Kidney capillary endothelial cell (primary cell): ENCODE results near the gene IGF2BP2.
"Not testable (repeated sequence)": the region's sequence is repeated elsewhere in the genome, so short reads cannot be mapped to it uniquely, and the experiment has no call there.

Experiments used
- DNase-seq: peaks from one replicate; pipeline ENCODE4 v3.0.0-alpha.2; 2018; ENCODE audit warnings: low spot score

Gene IGF2BP2

DNA sequence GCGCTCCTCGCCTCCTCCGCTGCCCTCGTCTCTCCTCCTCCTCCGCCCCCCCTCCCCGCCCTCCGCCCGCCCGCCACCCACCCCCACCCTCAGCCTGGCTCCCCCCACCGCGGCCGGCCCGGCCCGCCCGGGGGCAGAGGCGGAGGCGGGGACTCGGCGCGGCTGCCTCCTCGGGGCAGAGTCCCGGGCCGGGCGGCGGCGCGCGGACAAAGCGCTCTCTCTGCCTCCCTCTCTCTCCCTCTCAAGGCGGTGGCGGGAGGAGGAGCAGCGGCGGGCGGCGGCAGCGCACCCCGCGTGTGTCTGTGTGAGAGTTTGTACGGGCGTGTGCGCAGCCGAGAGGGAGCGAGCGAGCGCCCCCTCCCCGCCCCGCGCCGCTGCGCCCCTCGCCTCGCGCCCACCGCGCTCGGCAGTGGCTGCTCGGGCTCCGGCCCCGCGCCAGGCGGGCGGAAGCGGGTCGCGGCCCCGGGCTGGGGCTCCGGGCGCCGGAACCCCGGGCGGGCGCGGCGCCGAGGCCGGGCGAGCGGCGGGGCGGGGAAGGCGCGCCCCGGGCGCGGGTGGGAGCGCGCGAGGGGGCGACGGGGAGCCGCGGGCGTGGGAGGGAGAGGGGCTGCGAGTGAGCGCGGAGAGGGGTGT is at the start of gene IGF2BP2:
Gene IGF2BP2, minus strand, starts transcription at position 37 of the 633 bp plus-strand sequence. CDS start 82 bp downstream, outside the sequence.
- peak; percentile 67 for DNase-seq

DNA sequence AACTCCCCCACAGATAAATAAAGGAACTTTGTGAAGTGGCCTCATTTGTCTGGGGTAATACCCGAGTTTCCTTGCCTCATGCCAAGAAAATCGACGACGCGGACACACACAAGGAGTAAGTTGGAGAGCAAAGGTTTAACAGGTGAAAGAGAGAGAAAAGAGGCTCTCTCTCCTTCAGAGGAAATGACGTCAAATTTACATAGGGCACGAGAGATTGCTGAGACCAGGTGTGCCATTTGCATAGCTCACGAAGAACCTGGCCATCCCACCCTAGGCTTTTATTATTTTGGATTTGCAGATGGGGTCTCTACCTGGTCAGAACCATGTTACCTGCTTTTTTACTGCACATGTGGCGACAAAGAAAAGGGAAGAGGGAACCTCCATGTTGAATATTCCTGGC is 49.3 kb upstream of the IGF2BP2 start:
- no peak for DNase-seq

DNA sequence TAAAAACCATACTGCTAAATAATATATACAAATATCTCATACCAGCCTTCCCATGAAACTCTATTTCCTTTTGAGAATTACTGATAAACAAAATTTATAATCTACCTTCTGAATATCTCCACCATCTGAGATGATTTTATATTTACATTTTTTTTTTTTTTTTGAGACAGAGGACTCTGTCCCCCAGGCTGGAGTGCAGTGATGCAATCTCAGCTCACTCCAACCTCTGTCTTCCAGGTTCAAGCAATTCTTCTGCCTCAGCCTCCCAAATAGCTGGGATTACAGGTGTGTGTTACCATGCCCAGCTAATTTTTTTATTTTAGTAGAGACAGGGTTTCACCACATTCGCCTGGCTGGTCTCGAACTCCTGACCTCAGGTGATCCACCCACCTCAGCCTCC is 42.8 kb upstream of the IGF2BP2 start:
- no peak for DNase-seq

DNA sequence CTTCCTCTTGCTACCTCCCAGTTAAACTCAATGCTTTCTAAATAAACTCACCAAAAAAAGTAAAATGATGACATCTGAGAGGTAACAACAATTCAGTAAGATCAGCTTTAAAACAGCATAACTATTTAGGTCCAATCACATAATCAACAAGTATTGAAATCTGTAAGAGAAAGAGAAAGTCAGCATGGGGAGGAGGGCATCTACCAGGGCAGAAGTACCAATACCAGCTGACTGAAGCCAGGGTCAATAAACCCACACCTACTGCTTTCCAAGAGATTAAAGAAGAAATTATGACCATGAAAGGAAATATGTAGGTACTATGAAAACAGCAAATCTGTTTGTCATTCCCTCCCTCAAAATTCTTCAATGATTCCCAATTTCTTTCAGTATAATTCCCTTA is 42.2 kb upstream of the IGF2BP2 start:
- DNase-seq = no peak

DNA sequence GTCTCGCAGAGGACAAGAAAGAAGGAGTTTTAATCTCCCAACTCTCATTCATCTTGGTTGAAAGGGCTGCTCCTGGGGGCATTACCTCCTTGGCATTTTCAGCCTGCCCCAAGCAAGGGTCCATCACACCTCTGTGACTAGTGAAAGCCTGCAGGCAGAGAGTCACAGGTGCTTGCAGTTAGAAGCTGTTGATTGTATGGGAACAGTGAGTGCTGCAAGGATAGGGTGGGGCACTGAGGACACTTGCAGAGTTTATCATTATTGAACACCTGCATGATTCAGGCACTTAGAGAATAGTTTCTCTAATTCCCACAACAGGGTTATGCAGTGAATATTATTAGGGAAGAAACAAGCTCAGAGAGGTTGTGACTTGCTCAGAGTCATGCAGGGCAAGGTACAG is 41.7 kb upstream of the IGF2BP2 start:
- no peak for DNase-seq

DNA sequence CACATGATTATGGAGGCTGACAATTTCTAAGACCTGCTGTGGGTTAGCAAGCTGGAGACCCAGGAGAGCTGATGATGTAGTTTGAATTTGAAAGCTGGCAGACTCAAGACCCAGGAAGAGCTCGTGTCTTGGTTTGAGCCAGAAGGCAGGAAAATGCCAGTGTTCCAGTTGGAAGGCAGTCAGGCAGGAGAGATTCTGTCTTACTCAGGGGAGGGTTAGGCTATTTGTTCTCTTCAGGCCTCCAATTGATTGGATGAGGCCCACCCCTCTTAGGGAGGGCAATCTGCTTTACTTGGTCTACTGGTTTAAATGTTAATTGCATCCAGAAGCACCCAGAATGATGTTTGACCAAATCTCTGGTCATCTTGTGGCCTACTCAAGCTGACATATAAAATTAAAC is 40.4 kb upstream of the IGF2BP2 start:
- no peak for DNase-seq

DNA sequence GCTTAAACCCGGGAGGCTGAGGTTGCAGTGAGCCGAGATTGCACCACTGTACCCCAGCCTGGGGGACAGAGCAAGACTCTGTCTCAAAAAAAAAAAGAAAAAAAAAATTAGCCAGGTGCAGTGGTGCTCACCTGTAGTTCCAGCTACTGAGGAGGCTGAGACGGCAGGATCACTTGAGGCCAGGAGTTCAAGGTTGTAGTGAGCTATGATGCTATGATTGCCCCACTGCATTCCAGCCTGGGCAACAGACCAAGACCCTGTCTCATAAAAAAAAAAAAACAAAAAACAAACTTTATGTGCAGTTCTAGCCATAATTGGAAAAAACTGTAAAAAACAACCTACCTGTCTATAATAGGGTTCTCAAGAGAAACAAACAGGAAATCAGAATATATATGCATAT is 39.9 kb upstream of the IGF2BP2 start:
- DNase-seq = no peak

DNA sequence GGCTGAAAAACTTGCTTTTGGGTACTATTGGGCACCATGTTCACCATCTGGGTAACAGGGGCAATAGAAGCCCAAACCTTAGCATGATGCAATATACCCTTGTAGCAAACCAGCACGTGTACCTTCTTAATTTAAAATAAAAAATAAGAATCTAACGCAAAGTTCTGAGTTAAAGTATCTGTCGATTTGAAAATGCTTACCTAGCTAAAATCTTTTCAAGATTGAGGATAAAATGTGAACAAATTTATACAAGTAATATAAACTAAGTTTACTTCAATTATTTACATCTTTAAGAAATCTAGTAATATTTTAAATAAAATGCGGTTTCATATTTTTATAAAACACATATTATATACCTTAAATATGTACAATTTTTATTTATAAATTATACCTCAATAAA is 38.1 kb upstream of the IGF2BP2 start:
- DNase-seq = no peak

DNA sequence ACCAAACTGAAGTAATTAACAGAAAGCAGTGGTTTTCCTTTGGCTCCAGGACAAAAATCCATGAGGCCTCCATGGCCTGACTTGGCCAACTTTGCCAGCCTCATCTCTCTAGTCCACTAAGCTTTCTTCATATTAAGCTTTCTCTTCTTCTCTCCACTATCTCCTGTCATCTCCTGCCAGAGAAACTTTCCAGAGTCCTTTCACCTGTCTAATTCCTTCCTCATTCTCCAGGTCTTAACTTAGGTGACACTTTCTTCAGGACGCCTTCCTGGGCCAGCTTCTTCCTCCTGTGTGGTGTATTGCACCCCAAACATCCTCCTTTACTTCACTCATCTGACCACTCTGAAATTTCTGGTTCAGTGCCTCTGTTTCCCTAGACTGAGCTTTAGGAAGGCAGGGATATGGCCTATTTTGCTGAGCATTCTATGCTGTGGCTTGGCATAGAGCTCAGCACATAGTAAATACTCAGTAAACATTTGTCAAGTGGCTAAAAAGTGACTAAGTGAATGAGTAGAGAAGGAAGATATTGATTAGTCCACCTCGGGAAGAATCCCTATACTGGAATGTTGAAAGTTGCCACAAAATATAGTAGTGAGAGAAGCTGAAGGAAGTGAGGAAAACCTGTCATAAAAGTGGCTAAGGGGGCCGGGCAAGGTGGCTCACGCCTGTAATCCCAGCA is 34.6 kb upstream of the IGF2BP2 start:
- no peak for DNase-seq

DNA sequence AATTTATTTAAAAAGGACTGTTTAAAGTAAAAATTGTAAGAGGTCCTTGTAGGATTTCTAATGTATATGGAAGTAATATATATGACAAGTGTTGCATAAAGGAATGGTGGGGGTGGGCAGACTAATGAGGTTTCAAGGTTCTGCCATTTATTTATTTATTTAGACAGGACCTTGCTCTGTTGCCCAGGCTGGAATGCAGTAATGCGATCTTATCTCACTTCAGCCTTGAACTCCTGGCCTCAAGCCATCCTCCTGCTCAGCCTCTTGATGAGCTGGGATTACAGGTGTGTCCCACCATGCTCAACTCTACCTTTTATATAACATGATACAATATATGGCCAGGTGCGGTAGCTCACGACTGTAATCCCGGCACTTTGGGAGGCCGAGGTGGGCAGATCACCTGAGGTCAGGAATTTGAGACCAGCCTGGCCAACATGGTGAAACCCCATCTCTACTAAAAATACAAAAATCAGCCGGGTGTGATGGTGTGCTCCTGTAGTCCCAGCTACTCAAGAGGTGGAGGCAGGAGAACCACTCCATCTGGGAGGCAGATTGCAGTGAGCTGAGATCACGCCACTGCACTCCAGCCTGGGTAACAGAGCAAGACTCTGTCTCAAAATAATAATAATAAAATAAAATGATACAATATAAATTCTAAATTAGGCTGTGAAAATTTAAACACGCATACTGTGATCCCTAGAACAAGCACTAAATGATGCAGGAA is 33.8 kb upstream of the IGF2BP2 start:
- no peak for DNase-seq

DNA sequence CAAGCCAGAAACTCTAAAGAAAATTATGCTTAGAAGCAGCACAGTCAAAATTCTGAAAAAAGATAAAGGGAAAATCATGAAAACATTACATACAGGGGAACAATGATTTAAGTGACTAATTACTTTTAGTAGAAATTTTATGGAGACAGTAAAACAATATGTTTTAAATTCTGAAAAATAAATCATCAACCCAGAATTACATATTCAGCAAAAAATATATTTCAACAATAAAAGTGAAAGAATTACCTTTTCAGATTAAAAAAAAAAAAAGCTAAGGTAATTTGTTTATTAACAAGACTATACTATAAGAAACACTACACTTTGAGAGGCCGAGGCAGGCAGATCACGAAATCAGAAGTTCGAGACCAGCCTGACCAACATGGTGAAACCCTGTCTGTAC is 32.4 kb upstream of the IGF2BP2 start:
- no peak for DNase-seq

DNA sequence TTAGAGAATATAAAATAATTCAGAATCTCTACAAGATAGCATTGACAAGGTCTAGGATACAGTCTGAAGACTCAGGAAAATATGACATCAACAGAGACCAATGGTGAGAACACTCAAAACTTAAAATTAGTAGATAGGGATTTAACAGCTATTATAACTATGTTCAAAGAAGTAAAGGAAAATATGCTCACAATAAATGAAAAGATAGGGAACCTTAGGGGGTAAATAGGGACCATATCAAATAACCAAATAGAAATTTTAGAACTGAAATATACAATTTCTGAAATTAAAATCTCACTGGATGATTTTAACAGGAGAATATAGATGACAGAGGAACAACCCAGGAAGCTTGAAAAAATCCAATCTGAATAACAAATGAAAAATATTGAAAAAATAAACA is 31.8 kb upstream of the IGF2BP2 start:
- no peak for DNase-seq

DNA sequence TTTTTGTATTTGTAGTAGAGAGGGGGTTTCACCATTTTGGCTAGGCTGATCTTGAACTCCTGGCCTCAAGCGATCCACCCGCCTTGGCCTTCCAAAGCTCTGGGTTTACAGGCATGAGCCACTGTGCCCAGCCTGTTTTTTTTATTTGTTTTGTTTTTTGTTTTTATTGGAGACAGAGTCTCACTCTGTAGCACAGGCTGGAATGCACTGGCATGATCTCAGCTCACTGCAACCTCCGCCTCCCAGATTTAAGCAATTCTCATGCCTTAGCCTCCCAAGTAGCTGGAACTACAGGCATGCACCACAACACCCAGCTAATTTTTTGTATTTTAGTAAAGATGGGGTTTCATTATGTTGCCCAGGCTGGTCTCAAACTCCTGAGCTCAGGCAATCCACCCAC is 28.9 kb upstream of the IGF2BP2 start:
- DNase-seq = not testable (repeated sequence)

DNA sequence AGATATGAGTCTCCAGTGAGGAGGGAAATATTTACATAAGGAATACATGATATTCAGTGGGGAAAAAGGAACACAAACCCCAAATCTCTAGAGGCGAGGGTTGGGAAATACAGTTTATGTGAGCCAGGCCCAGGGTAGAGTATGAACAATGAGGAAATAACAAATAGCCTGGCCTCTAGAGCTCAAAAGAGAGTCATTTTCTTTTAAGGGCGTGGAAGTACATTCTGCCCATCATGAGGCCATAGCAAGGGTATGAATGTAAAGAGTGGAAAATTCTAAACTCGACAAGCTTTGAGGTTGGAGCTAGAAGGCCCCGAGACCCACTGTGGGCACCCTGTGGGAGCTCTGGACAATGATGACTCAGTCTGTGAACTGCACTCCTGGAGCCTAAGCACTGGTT is 27.8 kb upstream of the IGF2BP2 start:
- no peak for DNase-seq

DNA sequence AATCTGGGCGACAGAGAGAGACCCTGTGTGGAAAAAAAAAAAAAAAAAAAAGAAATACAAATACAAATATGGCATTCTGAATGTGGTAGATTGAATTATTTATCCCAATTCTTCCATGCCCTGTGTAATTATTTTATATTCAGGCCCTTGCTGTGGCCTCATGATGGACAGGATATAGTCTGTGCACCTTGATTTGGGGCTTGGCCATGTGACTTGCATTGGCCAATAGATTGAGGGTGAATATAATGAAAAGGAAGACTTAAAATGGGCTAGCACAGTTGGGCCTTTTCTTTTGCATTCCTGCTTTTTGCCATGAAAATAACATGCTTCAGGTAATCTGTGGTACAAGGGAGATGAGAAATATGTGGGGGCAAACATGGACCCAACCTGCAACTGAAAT is 27.1 kb upstream of the IGF2BP2 start:
- DNase-seq = no peak

DNA sequence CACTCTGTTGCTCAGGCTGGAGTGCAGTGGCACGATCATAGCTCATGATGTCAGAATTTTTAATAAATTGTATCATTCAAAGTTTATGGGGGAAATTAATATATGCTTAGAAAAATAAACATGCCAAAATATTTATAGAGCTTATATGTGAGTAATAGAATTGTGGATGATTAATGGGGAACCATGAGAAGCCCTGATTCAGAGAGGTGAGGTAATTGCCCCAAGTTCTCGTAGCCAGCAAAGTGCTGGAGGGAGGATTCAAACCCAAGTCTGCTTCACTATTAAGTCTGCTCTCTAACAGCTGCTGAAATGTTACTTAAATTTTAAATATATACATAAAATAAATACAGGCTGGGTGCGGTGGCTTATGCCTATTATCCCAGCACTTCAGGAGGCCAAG is 26.2 kb upstream of the IGF2BP2 start:
- no peak for DNase-seq

DNA sequence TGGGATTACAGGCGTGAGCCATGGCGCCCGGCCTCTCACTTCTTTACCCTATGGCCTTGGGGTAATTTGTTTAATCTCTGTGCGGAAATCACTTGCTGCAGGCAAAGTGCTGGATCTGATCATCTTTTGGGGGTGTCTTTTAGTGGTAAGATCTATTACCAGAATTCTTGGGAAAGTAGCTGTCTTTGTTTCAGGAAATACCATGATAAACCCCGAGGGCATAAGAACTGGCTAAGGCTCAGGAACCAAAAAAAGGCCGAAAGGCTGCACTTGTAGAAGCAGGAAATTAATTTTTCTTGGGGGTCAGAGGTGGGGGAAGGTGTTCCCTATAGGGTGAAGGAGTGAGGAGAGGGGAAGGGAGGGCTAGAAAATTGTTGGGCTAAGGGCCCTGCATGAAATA is 22.7 kb upstream of the IGF2BP2 start:
- DNase-seq = no peak

DNA sequence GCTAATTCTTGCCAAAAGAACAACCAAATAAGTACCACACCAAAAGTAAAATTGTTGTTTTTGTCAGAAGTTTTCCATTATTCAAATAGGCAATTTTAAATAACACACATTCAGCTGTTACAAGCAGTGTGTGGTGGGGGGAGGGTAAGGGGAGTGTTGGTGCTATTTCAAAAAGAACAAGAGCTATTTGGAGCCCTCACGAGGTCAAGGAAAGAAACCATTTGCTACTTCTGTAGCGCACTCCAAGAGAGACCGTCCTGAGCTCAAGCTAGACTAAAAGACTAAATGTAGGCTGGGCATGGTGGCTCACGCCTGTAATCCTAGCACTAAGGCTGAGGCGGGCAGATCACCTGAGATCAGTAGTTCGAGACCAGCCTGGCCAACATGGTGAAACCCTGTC is 21.2 kb upstream of the IGF2BP2 start:
- no peak for DNase-seq

DNA sequence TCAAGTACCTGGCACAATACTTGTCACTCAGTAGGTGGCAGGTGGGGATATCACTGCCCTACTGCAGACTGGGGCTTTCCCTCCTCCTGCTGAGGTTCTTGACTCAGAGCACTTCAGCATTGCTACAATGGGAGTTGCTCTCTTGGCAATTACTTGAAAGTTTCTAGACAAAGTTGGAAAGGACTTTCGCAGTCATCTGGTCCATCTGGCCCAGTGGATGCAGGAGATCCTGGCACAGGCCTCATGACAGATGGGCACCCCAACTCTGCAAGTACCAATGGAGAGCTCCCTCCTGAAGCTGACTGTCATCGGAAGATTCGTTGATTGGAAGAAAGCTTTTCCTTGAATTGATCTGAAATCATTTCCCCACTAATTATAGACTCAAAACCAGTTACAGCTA is 19.2 kb upstream of the IGF2BP2 start:
- DNase-seq = no peak

DNA sequence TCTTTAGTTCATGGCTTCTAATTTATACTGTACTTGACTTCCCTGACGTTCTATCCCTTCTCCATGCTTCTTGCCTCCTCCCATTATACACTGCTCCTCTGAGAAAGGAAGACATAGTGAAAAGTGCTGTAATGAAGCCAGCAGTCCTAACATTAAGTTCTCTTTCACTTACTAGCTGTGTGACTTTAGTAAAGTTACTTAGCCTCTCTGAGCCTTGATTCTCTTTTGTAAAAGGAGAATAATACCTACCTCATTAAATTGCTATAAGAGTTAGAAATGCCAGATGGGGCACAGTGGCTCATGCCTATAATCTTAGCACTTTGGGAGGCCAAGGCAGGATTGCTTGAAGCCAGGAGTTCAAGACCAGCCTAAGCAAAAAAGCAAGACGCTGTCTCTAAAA is 18.8 kb upstream of the IGF2BP2 start:
- DNase-seq = no peak

DNA sequence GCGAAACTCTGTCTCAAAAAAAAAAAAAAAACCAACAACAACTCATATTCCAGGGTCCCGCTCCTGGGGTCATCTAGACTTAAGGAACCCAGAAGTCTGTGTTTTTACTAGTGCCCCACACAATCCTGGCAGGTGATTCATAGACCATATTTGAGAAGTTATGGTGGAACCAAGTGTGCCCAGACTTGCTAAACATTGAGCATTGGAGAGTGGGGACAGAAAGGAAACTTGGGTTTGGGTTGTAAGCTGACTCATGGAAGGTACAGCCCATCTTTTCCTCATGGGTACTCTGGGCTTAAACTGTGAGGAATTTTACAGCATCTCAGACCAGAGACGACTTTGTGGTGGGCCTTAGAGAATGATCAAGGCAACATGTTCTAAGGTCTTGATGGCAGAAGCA is 18.3 kb upstream of the IGF2BP2 start:
- no peak for DNase-seq

DNA sequence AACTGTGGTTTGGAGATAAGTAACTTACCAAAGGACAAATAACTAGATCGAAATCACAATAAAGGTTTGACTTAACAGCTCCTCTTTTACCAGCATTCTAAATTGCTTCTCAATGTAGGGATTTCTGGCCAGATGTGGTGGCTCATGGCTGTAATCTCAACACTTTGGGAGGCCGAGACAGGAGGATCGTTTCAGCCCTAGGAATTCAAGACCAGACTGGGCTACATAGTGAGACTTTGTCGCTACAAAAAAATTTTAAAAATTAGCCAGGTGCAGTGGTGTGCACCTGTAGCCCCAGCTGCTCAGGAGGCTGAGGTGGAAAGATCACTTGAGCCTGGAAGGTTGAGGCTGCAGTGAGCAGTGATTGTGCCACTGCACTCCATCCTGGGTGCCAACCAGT is 17.4 kb upstream of the IGF2BP2 start:
- DNase-seq = no peak

DNA sequence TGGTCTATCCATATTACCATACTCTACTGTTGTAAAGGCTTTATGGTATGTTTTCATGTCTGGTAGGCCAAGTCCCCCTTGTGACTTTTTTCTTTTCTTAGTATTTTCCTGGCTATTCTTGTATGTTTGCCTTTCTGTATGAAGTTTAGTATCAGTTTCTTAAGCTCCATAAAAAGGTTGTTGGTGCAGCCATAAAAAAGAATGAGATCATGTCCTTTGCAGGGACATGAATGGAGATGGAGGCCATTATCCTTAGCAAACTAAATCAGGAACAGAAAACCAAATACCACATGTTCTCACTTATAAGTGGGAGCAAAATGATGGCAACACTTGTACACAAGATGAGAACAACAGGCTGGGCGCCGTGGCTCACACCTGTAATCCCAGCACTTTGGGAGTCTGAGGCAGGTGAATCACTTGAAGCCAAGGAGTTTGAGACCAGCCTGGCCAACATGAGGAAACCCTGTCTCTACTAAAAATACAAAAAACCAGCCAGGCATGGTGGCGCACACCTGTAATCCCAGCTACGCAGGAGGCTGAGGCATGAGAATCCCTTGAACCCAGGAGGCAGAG is 13.7 kb upstream of the IGF2BP2 start:
- DNase-seq = not testable (repeated sequence)
